Stomach smooth muscle (tissue), 2 donors: ENCODE measurements around the gene LMBR1L.

ENCODE experiments used
- H3K27ac ChIP-seq: one replicate; pipeline ENCODE4 v1.7.0; 2013; ENCODE audit warnings: mild to moderate bottlenecking, low read length, inconsistent platforms
- H3K27me3 ChIP-seq, 2 donors: one replicate each; pipeline ENCODE4 v1.7.0; 2013; ENCODE audit warnings: low read length in 2 of 2; ENCODE audit not compliant: insufficient read depth in 2 of 2, control insufficient read depth in 1 of 2
- H3K36me3 ChIP-seq, 2 donors: one replicate each; pipeline ENCODE4 v1.7.0; 2013; ENCODE audit warnings: low read length in 2 of 2; ENCODE audit not compliant: control insufficient read depth in 2 of 2, insufficient read depth in 2 of 2
- H3K4me1 ChIP-seq: one replicate; pipeline ENCODE4 v1.7.0; 2013; ENCODE audit warnings: low read length; ENCODE audit not compliant: control insufficient read depth, insufficient read depth
- H3K4me3 ChIP-seq, 2 donors: one replicate each; pipeline ENCODE4 v1.7.0; 2013; ENCODE audit warnings: low read length in 2 of 2
- H3K9ac ChIP-seq, 2 donors: one replicate each; pipeline ENCODE4 v1.7.0; 2013; ENCODE audit warnings: low read length in 2 of 2, mild to moderate bottlenecking in 1 of 2
- H3K9me3 ChIP-seq, 2 donors: one replicate each; pipeline ENCODE4 v1.7.0; 2013; ENCODE audit warnings: low read length in 2 of 2; ENCODE audit not compliant: control insufficient read depth in 2 of 2
- donor health status: healthy.
- donor health status: Pancreatic carcinoma.

LMBR1L gene

GRCh38 chr12:49093792-49094159, 16.9 kb downstream of the LMBR1L start:
- H3K9ac ChIP-seq = peak overlapping the region in 1 of 2 donors; percentile 9
- peak overlapping the region in 1 of 2 donors; percentile 62 for H3K4me3 ChIP-seq
- H3K27ac ChIP-seq = no peak overlapping the region
- peaks cover 39% of the 10 kb centered on the region for H3K4me1 ChIP-seq
- H3K9me3 ChIP-seq = no peaks in the 10 kb centered on the region
- H3K27me3 ChIP-seq = peaks cover 56 to 61% of the 10 kb centered on the region in 2 donors
- peaks cover 10 to 11% of the 10 kb centered on the region in 2 donors for H3K36me3 ChIP-seq

- H3K9ac ChIP-seq = no peak overlapping the region
- H3K9me3 ChIP-seq = no peaks in the 10 kb centered on the region
- H3K4me1 ChIP-seq = peaks cover 48% of the 10 kb centered on the region
- H3K27ac ChIP-seq = no peak overlapping the region
- H3K4me3 ChIP-seq = no peak overlapping the region
- H3K36me3 ChIP-seq = peaks cover 10 to 11% of the 10 kb centered on the region in 2 donors
- H3K27me3 ChIP-seq = peaks cover 60 to 66% of the 10 kb centered on the region in 2 donors
Measured at GRCh38 chr12:49092816-49093406, 17.7 kb downstream of the LMBR1L start.

- peak overlapping the region; percentile 24 to 60 for H3K4me3 ChIP-seq
- no peaks in the 10 kb centered on the region for H3K9me3 ChIP-seq
- H3K27me3 ChIP-seq = peaks cover 60 to 66% of the 10 kb centered on the region in 2 donors
- H3K9ac ChIP-seq = no peak overlapping the region
- H3K4me1 ChIP-seq = peaks cover 48% of the 10 kb centered on the region
- no peak overlapping the region for H3K27ac ChIP-seq
- H3K36me3 ChIP-seq = peaks cover 5% of the 10 kb centered on the region in 2 donors
Measured at GRCh38 chr12:49092086-49092815, 18.4 kb downstream of the LMBR1L start.

- Histone ChIP-seq H3K27ac (no peak overlapping the region), H3K9me3 (no peaks in the 10 kb centered on the region), H3K27me3 (peaks cover 60 to 66% of the 10 kb centered on the region in 2 donors), H3K9ac (no peak overlapping the region), H3K36me3 (peaks cover under 1% of the 10 kb centered on the region in 2 donors), H3K4me1 (peaks cover 48% of the 10 kb centered on the region), H3K4me3 (peak overlapping the region; percentile 24 to 60)
Measured at GRCh38 chr12:49091836-49092085, 18.9 kb downstream of the LMBR1L start.

- Histone ChIP-seq H3K27me3 (peaks cover 60 to 66% of the 10 kb centered on the region in 2 donors), H3K9ac (no peak overlapping the region), H3K9me3 (no peaks in the 10 kb centered on the region), H3K36me3 (no peaks in the 10 kb centered on the region), H3K4me3 (peak overlapping the region in 1 of 2 donors; percentile 60), H3K27ac (no peak overlapping the region), H3K4me1 (peaks cover 48% of the 10 kb centered on the region)
Measured at GRCh38 chr12:49091056-49091835, 19.4 kb downstream of the LMBR1L start.

GRCh38 chr12:49089821-49090773, 20.6 kb downstream of the LMBR1L start:
- H3K9me3 ChIP-seq = no peaks in the 10 kb centered on the region
- H3K36me3 ChIP-seq = no peaks in the 10 kb centered on the region
- H3K4me3 ChIP-seq = peak overlapping the region; percentile 20 to 68
- H3K27me3 ChIP-seq = peaks cover 60 to 66% of the 10 kb centered on the region in 2 donors
- no peak overlapping the region for H3K9ac ChIP-seq
- H3K4me1 ChIP-seq = peaks cover 48% of the 10 kb centered on the region
- H3K27ac ChIP-seq = no peak overlapping the region

GRCh38 chr12:49088932-49089330, 21.7 kb downstream of the LMBR1L start:
- H3K4me3 ChIP-seq = no peak overlapping the region
- H3K4me1 ChIP-seq = peaks cover 38% of the 10 kb centered on the region
- no peak overlapping the region for H3K9ac ChIP-seq
- H3K9me3 ChIP-seq = no peaks in the 10 kb centered on the region
- H3K36me3 ChIP-seq = no peaks in the 10 kb centered on the region
- peaks cover 53 to 55% of the 10 kb centered on the region in 2 donors for H3K27me3 ChIP-seq
- H3K27ac ChIP-seq = no peak overlapping the region

- Histone ChIP-seq H3K9me3 (no peaks in the 10 kb centered on the region), H3K36me3 (no peaks in the 10 kb centered on the region), H3K27me3 (peaks cover 47 to 49% of the 10 kb centered on the region in 2 donors), H3K4me1 (peaks cover 32% of the 10 kb centered on the region), H3K27ac (no peak overlapping the region), H3K9ac (no peak overlapping the region), H3K4me3 (peak overlapping the region in 1 of 2 donors; percentile 63)
Measured at GRCh38 chr12:49088150-49088931, 22.3 kb downstream of the LMBR1L start.

GRCh38 chr12:49086116-49086515, 24.5 kb downstream of the LMBR1L start:
- Histone ChIP-seq H3K27ac (no peak overlapping the region), H3K9ac (no peak overlapping the region), H3K36me3 (no peaks in the 10 kb centered on the region), H3K9me3 (no peaks in the 10 kb centered on the region), H3K27me3 (peaks cover 26 to 27% of the 10 kb centered on the region in 2 donors), H3K4me1 (peaks cover 18% of the 10 kb centered on the region), H3K4me3 (no peak overlapping the region)
